K562 (cell line): Measurements from ENCODE around the gene RTBDN. TPM values are rescaled to one million over a fixed set of nuclear protein-coding genes. Genes with fewer than 3 reads are reported as not detected.

Experiments used
- DEAF1 ChIP-seq: fragments of 450-650 bp; formaldehyde crosslinking; IDR thresholded peaks from 2 replicates; pipeline ENCODE4 v1.4.0; 2020; ENCODE audit warnings: mild to moderate bottlenecking, moderate library complexity
- KLF1 ChIP-seq: fragments of 450-650 bp; IDR thresholded peaks from 2 replicates; pipeline ENCODE4 v1.6.1; 2016; ENCODE audit warnings: missing genetic modification characterization, missing compliant biosample characterization
- POLR2AphosphoS5 ChIP-seq: IDR thresholded peaks from 2 replicates; pipeline ENCODE4 v1.6.1; 2011; ENCODE audit warnings: mild to moderate bottlenecking, low read depth, low read length, moderate library complexity; ENCODE audit not compliant: control insufficient read depth, insufficient read depth
- SIX5 ChIP-seq, 2 experiments: IDR thresholded peaks; 2 replicates each; pipeline ENCODE4 v1.6.1; 2011; ENCODE audit warnings: low read length in 2 of 2, borderline replicate concordance in 1 of 2, low read depth in 1 of 2, mild to moderate bottlenecking in 1 of 2, moderate library complexity in 1 of 2; ENCODE audit not compliant: insufficient read depth in 1 of 2
- THRAP3 ChIP-seq: fragments of 450-650 bp; IDR thresholded peaks from 2 replicates; pipeline ENCODE4 v1.6.1; 2016; ENCODE audit warnings: mild to moderate bottlenecking, inconsistent platforms, borderline replicate concordance
- polyA plus RNA-seq, 8 experiments: library from polyadenylated mRNA; depleted of rRNA in 4 of 8; stranded (reverse) in 5 of 8; unstranded in 3 of 8; fragments of >200 nt; fragmentation: Nextera tagmentation in 2 of 8; fragmentation: Illumina TruSeq in 1 of 8; extraction: Ambion mirVana in 2 of 8; extraction: Trizol in 1 of 8; gene quantifications; 2 replicates each; pipeline versions ENCODE4 v1.2.1 to v1.2.3, GENCODE V29; 2011 to 2014; ENCODE audit warnings: inconsistent platforms in 1 of 8, missing spikeins in 1 of 8
- total RNA-seq, 7 experiments: library from RNA; depleted of rRNA in 6 of 7; stranded (reverse); fragments of >200 nt in 6 of 7; fragmentation: Illumina TruSeq in 2 of 7; extraction: Trizol in 2 of 7; gene quantifications; 2 replicates each; pipeline versions ENCODE4 v1.2.1 to v1.2.3, GENCODE V29; 2011 to 2021; ENCODE audit warnings: low replicate concordance in 1 of 7
- TF ChIP-seq, protein P1 (sequence below): sonication (generic); formaldehyde crosslinking; IDR thresholded peaks from 2 replicates; pipeline ENCODE4 v1.8.0; 2022; ENCODE audit warnings: mild to moderate bottlenecking, missing genetic modification reagents, borderline replicate concordance
- TF ChIP-seq, protein P2 (sequence below): sonication (generic); formaldehyde crosslinking; IDR thresholded peaks from 2 replicates; pipeline ENCODE4 v1.8.0; 2023; ENCODE audit warnings: mild to moderate bottlenecking, missing genetic modification reagents

RTBDN gene
- total and polyA plus RNA-seq, 9 of the 15 experiments (the other 6 are each of a cell fraction or from before 2014, with no cell fraction given), result 0.20 to 2.3 (median 0.72) TPM; not detected in 1

DNA sequence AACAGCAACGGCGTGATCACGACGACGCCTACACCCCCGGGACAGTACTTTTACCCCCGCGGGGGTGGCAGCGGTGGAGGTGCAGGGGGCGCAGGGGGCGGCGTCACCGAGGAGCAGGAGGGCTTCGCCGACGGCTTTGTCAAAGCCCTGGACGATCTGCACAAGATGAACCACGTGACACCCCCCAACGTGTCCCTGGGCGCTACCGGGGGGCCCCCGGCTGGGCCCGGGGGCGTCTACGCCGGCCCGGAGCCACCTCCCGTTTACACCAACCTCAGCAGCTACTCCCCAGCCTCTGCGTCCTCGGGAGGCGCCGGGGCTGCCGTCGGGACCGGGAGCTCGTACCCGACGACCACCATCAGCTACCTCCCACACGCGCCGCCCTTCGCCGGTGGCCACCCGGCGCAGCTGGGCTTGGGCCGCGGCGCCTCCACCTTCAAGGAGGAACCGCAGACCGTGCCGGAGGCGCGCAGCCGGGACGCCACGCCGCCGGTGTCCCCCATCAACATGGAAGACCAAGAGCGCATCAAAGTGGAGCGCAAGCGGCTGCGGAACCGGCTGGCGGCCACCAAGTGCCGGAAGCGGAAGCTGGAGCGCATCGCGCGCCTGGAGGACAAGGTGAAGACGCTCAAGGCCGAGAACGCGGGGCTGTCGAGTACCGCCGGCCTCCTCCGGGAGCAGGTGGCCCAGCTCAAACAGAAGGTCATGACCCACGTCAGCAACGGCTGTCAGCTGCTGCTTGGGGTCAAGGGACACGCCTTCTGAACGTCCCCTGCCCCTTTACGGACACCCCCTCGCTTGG, 42.1 kb downstream of the RTBDN start (continued):
- TF ChIP-seq DEAF1 (CRISPR knock-in tag) (no peak), SIX5 (IDR thresholded peaks at IDR 0.05; ENCODE audit: borderline replicate concordance in 1 of 2, insufficient read depth in 1 of 2, low read depth in 1 of 2, low read length in 2 of 2) (no peak), KLF1 (tag) (no peak), POLR2AphosphoS5 (no peak), THRAP3 (no peak)
- TF ChIP-seq, protein P1, sequence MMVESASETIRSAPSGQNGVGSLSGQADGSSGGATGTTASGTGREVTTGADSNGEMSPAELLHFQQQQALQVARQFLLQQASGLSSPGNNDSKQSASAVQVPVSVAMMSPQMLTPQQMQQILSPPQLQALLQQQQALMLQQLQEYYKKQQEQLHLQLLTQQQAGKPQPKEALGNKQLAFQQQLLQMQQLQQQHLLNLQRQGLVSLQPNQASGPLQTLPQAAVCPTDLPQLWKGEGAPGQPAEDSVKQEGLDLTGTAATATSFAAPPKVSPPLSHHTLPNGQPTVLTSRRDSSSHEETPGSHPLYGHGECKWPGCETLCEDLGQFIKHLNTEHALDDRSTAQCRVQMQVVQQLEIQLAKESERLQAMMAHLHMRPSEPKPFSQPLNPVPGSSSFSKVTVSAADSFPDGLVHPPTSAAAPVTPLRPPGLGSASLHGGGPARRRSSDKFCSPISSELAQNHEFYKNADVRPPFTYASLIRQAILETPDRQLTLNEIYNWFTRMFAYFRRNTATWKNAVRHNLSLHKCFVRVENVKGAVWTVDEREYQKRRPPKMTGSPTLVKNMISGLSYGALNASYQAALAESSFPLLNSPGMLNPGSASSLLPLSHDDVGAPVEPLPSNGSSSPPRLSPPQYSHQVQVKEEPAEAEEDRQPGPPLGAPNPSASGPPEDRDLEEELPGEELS (CRISPR knock-in tag), result no peak; the same call in 1 of the 2 replicates
- TF ChIP-seq, protein P2, sequence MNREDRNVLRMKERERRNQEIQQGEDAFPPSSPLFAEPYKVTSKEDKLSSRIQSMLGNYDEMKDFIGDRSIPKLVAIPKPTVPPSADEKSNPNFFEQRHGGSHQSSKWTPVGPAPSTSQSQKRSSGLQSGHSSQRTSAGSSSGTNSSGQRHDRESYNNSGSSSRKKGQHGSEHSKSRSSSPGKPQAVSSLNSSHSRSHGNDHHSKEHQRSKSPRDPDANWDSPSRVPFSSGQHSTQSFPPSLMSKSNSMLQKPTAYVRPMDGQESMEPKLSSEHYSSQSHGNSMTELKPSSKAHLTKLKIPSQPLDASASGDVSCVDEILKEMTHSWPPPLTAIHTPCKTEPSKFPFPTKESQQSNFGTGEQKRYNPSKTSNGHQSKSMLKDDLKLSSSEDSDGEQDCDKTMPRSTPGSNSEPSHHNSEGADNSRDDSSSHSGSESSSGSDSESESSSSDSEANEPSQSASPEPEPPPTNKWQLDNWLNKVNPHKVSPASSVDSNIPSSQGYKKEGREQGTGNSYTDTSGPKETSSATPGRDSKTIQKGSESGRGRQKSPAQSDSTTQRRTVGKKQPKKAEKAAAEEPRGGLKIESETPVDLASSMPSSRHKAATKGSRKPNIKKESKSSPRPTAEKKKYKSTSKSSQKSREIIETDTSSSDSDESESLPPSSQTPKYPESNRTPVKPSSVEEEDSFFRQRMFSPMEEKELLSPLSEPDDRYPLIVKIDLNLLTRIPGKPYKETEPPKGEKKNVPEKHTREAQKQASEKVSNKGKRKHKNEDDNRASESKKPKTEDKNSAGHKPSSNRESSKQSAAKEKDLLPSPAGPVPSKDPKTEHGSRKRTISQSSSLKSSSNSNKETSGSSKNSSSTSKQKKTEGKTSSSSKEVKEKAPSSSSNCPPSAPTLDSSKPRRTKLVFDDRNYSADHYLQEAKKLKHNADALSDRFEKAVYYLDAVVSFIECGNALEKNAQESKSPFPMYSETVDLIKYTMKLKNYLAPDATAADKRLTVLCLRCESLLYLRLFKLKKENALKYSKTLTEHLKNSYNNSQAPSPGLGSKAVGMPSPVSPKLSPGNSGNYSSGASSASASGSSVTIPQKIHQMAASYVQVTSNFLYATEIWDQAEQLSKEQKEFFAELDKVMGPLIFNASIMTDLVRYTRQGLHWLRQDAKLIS (CRISPR knock-in tag), result peak; percentile 93
